ENCODE results near the gene NLGN4Y. TPM values are rescaled to one million over a fixed set of nuclear protein-coding genes. Genes with fewer than 3 reads are reported as not detected.

The NLGN4Y gene
- total and polyA plus RNA-seq, 7 donors, result 0.30 to 0.65 (median 0.46) TPM; not detected in 4

- Histone ChIP-seq H3K27ac (no peak overlapping the region), H3K4me3 (no peak overlapping the region), H3K36me3 (ENCODE audit: insufficient read depth in 1 of 2, low read depth in 1 of 2) (no peaks in the 10 kb centered on the region), H3K9me3 (no peaks in the 10 kb centered on the region), H3K27me3 (ENCODE audit: insufficient read depth in 3 of 3, low read length in 2 of 3) (no peaks in the 10 kb centered on the region), H3K4me1 (no peaks in the 10 kb centered on the region)
- TF ChIP-seq CTCF (IDR thresholded peaks at IDR 0.05), result no peak
- 65 to 75% methylated on average over 7 of the region's 7 CpGs; no CpG with 5 or more reads in 1 of the 3 donors for WGBS, 3 donors
- DNase-seq (no peak), ATAC-seq (no peak)
- intact Hi-C loops (cut with DNase I), result no loop called here
Observed at GRCh38 chrY:14528361-14528760, 4.0 kb downstream of the NLGN4Y start.

GRCh38 chrY:14536703-14537102 lies 12.4 kb downstream of the NLGN4Y start:
- ATAC-seq (no peak), DNase-seq (no peak)
- Histone ChIP-seq H3K27ac (no peak overlapping the region), H3K36me3 (ENCODE audit: insufficient read depth in 1 of 2, low read depth in 1 of 2) (no peaks in the 10 kb centered on the region), H3K9me3 (no peaks in the 10 kb centered on the region), H3K4me1 (no peaks in the 10 kb centered on the region), H3K27me3 (ENCODE audit: insufficient read depth in 3 of 3, low read length in 2 of 3) (no peaks in the 10 kb centered on the region), H3K4me3 (no peak overlapping the region)
- no peak for TF ChIP-seq CTCF (IDR thresholded peaks at IDR 0.05)
- intact Hi-C loops (cut with DNase I), result no loop called here

DNA sequence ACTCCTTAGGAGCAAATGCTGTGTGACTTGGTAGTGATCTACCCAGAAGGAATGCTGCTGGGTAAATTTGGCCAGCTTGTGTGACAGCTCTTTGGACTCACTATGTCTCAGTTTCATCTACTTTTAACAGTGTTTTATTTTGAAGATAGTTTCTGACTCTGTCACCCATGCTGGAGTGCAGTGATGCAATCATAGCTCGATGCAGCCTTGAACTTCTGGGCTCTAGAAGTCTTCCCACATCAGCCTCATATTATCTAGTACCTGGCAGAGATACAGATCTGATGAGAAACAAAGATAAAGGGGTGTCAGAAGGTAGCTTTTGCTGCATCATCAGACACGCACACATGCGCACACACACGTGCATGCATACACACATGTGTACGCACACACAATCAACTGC lies 19.2 kb downstream of the NLGN4Y start:
- H3K4me1 ChIP-seq, result no peaks in the 10 kb centered on the region
- no peak for ATAC-seq
- WGBS, 3 donors, result 95 to 96% methylated on average over 5 of the region's 5 CpGs; no CpG with 5 or more reads in 1 of the 3 donors

DNA sequence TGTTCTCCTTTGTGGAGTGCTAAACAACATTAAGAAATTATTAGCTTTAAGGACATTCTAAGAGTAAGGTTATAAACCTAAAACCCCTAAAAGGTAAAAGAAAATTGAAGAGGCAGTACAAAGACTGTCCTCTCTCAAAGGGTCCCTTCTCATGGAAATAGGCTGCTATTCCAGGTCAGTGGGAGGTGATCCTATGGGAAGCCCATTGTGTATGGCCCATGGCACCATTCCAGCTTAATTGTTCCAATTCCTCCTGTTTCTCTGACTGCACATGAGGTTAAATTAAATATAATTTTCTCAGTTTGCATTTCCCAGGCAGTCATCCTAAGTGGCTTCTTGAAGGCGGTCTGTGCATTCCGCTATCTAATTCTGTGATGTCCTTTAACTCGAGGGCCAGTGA lies 57.0 kb downstream of the NLGN4Y start:
- Histone ChIP-seq H3K36me3 (ENCODE audit: insufficient read depth in 1 of 2, low read depth in 1 of 2) (no peaks in the 10 kb centered on the region), H3K4me3 (no peak overlapping the region), H3K9me3 (no peaks in the 10 kb centered on the region), H3K4me1 (no peaks in the 10 kb centered on the region), H3K27me3 (ENCODE audit: insufficient read depth in 3 of 3, low read length in 2 of 3) (no peaks in the 10 kb centered on the region), H3K27ac (no peak overlapping the region)
- intact Hi-C loops (cut with DNase I), result no loop called here
- no peak for TF ChIP-seq CTCF (IDR thresholded peaks at IDR 0.05)
- WGBS, 3 donors, result 86 to 92% methylated on average over 3 of the region's 3 CpGs; no CpG with 5 or more reads in 1 of the 3 donors
- no peak for ATAC-seq
- no peak for DNase-seq

More for the DNA sequence above, 19.2 kb downstream of the NLGN4Y start:
- intact Hi-C loops (cut with DNase I), result no loop called here
- no peaks in the 10 kb centered on the region for H3K36me3 ChIP-seq (ENCODE audit: insufficient read depth in 1 of 2, low read depth in 1 of 2)
- no peak for TF ChIP-seq CTCF (IDR thresholded peaks at IDR 0.05)
- H3K27me3 ChIP-seq (ENCODE audit: insufficient read depth in 3 of 3, low read length in 2 of 3), result no peaks in the 10 kb centered on the region
- no peak for DNase-seq
- no peak overlapping the region for H3K27ac ChIP-seq
- no peak overlapping the region for H3K4me3 ChIP-seq
- H3K9me3 ChIP-seq, result no peaks in the 10 kb centered on the region

GRCh38 chrY:14586725-14587124 lies 62.4 kb downstream of the NLGN4Y start:
- no peak for TF ChIP-seq CTCF (IDR thresholded peaks at IDR 0.05)
- ATAC-seq, result no peak
- Histone ChIP-seq H3K36me3 (ENCODE audit: insufficient read depth in 1 of 2, low read depth in 1 of 2) (no peaks in the 10 kb centered on the region), H3K27me3 (ENCODE audit: insufficient read depth in 3 of 3, low read length in 2 of 3) (no peaks in the 10 kb centered on the region), H3K4me1 (no peaks in the 10 kb centered on the region), H3K9me3 (no peaks in the 10 kb centered on the region), H3K4me3 (no peak overlapping the region), H3K27ac (no peak overlapping the region)
- no peak for DNase-seq
- intact Hi-C loops (cut with DNase I), result no loop called here
- WGBS, 3 donors, result 13 to 19% methylated on average over 4 of the region's 4 CpGs; no CpG with 5 or more reads in 1 of the 3 donors

Measured in psoas muscle (tissue), 8 donors.